ENCODE data around the gene STRIT1.

- no peak for TF ChIP-seq CTCF (conservative IDR thresholded peaks at IDR 0.05; ENCODE audit: low read depth, low read length)
- TF ChIP-seq EZH2phosphoT487 (IDR thresholded peaks at IDR 0.05; ENCODE audit: borderline replicate concordance, low read length), result no peak
- TF ChIP-seq EZH2 (IDR thresholded peaks at IDR 0.05; ENCODE audit: low read length, unreplicated experiment), result no peak
These were observed 27.9 kb upstream of the STRIT1 start for GRCh38 chr3:155321418-155321817.
